ENCODE results near the gene BCAS3.

Gene BCAS3

DNA sequence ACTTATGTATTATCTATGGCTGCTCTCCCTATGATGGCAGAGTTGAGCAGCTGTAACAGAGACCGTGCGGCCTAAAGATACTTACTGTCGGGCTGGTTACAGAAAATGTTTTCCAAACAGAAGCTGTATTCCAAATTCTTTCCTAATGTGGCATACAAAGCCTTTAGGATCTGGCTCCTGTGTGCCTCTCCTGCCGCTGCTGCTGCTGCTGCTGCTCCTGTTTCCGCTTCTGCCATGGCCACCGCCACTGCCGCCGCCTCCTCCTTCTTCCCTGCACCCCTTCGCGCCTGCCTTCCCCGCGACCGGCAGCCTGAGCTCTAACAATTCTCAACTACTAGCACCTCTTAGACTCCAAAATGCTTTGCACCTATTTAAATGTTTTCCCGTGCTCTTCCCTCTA, 458.1 kb downstream of the BCAS3 start:
- H3K4me3 ChIP-seq (ENCODE audit: low read length) = no peak overlapping the region
- TF ChIP-seq, protein P1, sequence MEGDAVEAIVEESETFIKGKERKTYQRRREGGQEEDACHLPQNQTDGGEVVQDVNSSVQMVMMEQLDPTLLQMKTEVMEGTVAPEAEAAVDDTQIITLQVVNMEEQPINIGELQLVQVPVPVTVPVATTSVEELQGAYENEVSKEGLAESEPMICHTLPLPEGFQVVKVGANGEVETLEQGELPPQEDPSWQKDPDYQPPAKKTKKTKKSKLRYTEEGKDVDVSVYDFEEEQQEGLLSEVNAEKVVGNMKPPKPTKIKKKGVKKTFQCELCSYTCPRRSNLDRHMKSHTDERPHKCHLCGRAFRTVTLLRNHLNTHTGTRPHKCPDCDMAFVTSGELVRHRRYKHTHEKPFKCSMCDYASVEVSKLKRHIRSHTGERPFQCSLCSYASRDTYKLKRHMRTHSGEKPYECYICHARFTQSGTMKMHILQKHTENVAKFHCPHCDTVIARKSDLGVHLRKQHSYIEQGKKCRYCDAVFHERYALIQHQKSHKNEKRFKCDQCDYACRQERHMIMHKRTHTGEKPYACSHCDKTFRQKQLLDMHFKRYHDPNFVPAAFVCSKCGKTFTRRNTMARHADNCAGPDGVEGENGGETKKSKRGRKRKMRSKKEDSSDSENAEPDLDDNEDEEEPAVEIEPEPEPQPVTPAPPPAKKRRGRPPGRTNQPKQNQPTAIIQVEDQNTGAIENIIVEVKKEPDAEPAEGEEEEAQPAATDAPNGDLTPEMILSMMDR (IDR thresholded peaks at IDR 0.05; ENCODE audit: insufficient read depth, low read depth, low read length, missing control alignments) = no peak
- no peak for DNase-seq (ENCODE audit: low read depth)

DNA sequence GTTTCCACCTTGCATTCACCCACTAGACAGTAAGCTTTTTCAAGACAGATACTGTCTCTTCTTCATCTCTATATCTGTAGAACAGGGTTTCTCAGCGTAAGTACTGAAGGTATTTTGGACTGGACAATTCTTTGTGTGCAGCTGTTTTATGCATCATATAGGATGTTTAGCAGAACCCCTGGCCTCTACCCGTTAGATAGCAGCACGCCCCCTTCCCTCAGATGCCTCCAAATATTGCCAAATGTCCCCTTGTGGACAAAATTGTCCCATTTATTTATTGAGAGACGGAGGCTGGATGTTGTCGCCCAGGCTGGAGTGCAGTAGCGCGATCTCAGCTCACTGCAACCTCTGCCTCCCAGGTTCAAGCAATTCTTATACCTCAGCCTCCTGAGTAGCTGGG, 458.6 kb downstream of the BCAS3 start:
- TF ChIP-seq, protein P1 (IDR thresholded peaks at IDR 0.05; ENCODE audit: insufficient read depth, low read depth, low read length, missing control alignments) = no peak
- no peak overlapping the region for H3K4me3 ChIP-seq (ENCODE audit: low read length)
- DNase-seq (ENCODE audit: low read depth) = no peak

DNA sequence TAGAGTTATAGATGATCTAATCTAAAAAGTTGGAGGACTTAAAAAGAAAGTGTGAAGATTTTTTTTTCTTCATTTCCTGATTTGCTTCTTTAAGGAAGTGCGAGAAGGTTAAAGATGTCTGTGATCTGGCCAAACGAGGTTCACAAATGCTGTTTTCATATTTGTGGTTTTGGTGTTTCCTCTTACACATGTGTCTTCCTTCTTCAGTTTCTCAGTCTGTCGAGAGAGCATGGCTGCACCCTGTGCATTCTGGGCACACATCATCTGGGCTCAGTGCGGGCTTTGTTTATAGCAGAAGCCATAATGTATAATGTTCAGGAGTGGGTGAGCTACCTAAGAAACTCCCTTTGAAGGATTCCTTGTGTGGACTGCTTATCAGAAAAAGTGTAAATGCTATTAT, 461.6 kb downstream of the BCAS3 start:
- no peak overlapping the region for H3K4me3 ChIP-seq (ENCODE audit: low read length)
- peak; percentile 24 for DNase-seq (ENCODE audit: low read depth)
- TF ChIP-seq, protein P1 (IDR thresholded peaks at IDR 0.05; ENCODE audit: insufficient read depth, low read depth, low read length, missing control alignments) = no peak

DNA sequence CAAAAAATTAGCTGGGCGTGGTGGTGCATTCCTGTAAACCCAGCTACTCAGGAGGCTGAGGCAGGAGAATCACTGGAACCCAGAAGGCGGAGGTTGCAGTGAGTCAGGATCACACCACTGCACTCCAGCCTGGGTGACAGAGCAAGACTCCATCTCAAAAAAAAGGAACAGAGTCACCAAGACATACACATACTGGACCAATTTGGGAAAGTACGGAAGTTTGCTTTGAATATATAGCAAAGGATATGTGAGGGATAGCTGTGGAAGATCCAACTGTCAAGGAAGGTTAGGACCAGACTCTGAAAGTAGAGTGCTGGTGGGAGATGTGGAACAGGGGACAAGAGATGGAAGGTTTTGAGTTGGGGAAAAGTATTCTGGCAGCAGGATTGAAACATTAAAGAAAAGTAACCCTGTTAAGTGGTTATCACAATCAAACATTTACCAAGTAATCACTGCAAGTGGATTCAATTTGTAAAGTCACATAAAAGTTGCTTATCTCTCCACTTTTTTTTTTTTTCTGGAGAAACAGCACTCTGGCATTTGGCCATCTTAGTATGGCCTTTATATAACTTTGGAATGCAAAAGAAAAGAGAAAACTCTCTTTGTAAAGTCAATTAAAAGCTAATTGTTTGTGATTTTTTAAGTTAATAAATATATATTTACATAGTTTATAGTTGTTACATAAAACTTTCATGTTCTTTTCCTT, 462.6 kb downstream of the BCAS3 start:
- no peak overlapping the region for H3K4me3 ChIP-seq (ENCODE audit: low read length)
- no peak for DNase-seq (ENCODE audit: low read depth)
- TF ChIP-seq, protein P1 (IDR thresholded peaks at IDR 0.05; ENCODE audit: insufficient read depth, low read depth, low read length, missing control alignments) = no peak

DNA sequence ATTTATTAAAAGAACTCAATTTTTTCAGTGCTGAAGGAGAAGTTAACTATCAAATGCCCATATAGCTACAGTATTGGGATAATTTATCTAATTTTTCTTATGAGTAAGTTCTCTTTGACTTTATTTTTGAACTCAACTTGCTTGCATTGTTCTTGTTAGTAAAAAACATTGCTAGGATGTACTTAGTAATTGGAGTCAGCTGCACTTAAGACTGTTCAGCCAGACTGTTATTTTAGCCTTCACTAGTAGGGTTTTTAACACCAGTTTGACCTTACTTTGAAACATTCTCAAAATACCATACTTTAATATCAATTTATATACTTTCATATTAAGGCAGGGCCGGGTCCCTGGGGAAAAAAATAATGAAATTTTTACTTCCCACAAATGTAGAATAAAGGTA, 465.4 kb downstream of the BCAS3 start:
- H3K4me3 ChIP-seq (ENCODE audit: low read length) = no peak overlapping the region
- DNase-seq (ENCODE audit: low read depth) = no peak

DNA sequence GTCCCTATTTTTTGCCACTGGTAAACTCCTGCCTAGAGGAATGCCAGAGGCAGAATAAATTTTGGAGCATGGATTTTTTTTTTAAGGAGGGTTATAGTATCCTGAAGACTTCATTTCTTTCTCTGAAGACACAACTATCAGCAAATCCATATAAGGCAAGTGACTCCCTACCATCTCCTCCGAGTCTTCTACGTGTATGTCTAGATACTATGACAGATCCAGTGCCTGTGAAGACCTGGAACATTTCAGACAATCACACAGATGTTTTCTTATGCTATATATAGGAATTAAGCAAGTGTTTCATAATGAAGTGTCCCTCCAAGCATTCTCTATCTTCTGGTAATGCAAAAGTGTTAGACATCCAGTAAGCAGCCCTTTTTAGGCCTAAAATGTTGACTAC, 466.5 kb downstream of the BCAS3 start:
- no peak overlapping the region for H3K4me3 ChIP-seq (ENCODE audit: low read length)
- DNase-seq (ENCODE audit: low read depth) = no peak
- TF ChIP-seq, protein P1 (IDR thresholded peaks at IDR 0.05; ENCODE audit: insufficient read depth, low read depth, low read length, missing control alignments) = no peak

More for the DNA sequence above, 465.4 kb downstream of the BCAS3 start:
- TF ChIP-seq, protein P1 (IDR thresholded peaks at IDR 0.05; ENCODE audit: insufficient read depth, low read depth, low read length, missing control alignments) = no peak
